ENCODE data around the gene UBE2Q2. TPM values are rescaled to one million over a fixed set of nuclear protein-coding genes. Genes with fewer than 3 reads are reported as not detected.

The UBE2Q2 gene
- polyA plus RNA-seq, 1 of the 3 experiments (the other 2 are of a cell fraction) = 14.5 TPM

GRCh38 chr15:75918135-75918534, 74.9 kb downstream of the UBE2Q2 start:
- Histone ChIP-seq H3K79me2 (ENCODE audit: insufficient read depth) (peaks cover 72% of the 10 kb centered on the region), H3K9me3 (no peaks in the 10 kb centered on the region), H3K4me2 (no peak overlapping the region), H2AFZ (ENCODE audit: low read depth) (no peak overlapping the region), H3K27ac (ENCODE audit: low read depth in 2 of 2, low read length in 1 of 2) (no peak overlapping the region), H4K20me1 (ENCODE audit: insufficient read depth) (peaks cover 20% of the 10 kb centered on the region), H3K9me2 (no peaks in the 10 kb centered on the region), H3K36me3 (replicated peaks in 1 of 2; ENCODE audit: control insufficient read depth in 1 of 2, insufficient read depth in 2 of 2, low read length in 1 of 2) (peaks cover 49 to 53% of the 10 kb centered on the region in 2 experiments), H3F3A (replicated peaks; ENCODE audit: insufficient read depth) (peaks cover 8% of the 10 kb centered on the region), H3K9ac (no peak overlapping the region), H3K27me3 (ENCODE audit: insufficient read depth) (no peaks in the 10 kb centered on the region), H3K4me3 (ENCODE audit: low read depth in 2 of 2, low read length in 1 of 2) (no peak overlapping the region), H3K4me1 (ENCODE audit: control insufficient read depth in 1 of 2, insufficient read depth in 2 of 2, low read depth in 1 of 2, low read length in 1 of 2) (peaks cover 5 to 9% of the 10 kb centered on the region in 2 experiments; a peak in 2 of 4 replicates)
- 95% methylated on average over 1 of the region's 1 CpG for WGBS (ENCODE audit: low lambda C conversion rate)
- ChIA-PET POLR2A (no interaction called here), CTCF (interaction anchor here (1.2 to 4.4 kb wide), 2 partner anchors 11 to 132 kb away, joined by 6 to 20 read pairs; no protein-coding TSS in a partner anchor)
- DNase-seq = no peak
- TF ChIP-seq EP300 (IDR thresholded peaks at IDR 0.05; ENCODE audit: borderline replicate concordance in 1 of 2, low read depth in 1 of 2, low read length in 1 of 2) (no peak), SMC3 (IDR thresholded peaks at IDR 0.05; ENCODE audit: low read depth, low read length) (no peak), FOXJ3 (CRISPR knock-in tag; IDR thresholded peaks at IDR 0.05) (no peak), ZBTB33 (IDR thresholded peaks at IDR 0.05; ENCODE audit: borderline replicate concordance, low read depth) (no peak), CTCF (IDR thresholded peaks at IDR 0.05) (no peak), TCF12 (IDR thresholded peaks at IDR 0.05) (no peak), CHD2 (IDR thresholded peaks at IDR 0.05; ENCODE audit: low read length, partially characterized antibody) (no peak)

GRCh38 chr15:75920079-75920478, 76.8 kb downstream of the UBE2Q2 start:
- Histone ChIP-seq H4K20me1 (ENCODE audit: insufficient read depth) (peaks cover 38% of the 10 kb centered on the region), H3K4me3 (ENCODE audit: low read depth in 2 of 2, low read length in 1 of 2) (no peak overlapping the region), H3K4me2 (no peak overlapping the region), H3K4me1 (ENCODE audit: control insufficient read depth in 1 of 2, insufficient read depth in 2 of 2, low read depth in 1 of 2, low read length in 1 of 2) (peaks cover 9% of the 10 kb centered on the region in 2 experiments; a peak in 2 of 4 replicates), H3K9me3 (no peaks in the 10 kb centered on the region), H3F3A (replicated peaks; ENCODE audit: insufficient read depth) (peaks cover 8% of the 10 kb centered on the region), H3K27me3 (ENCODE audit: insufficient read depth) (no peaks in the 10 kb centered on the region), H3K36me3 (replicated peaks in 1 of 2; ENCODE audit: control insufficient read depth in 1 of 2, insufficient read depth in 2 of 2, low read length in 1 of 2) (peaks cover 38 to 48% of the 10 kb centered on the region in 2 experiments), H3K9ac (no peak overlapping the region), H3K9me2 (no peaks in the 10 kb centered on the region), H3K79me2 (ENCODE audit: insufficient read depth) (peaks cover 73% of the 10 kb centered on the region), H3K27ac (ENCODE audit: low read depth in 2 of 2, low read length in 1 of 2) (no peak overlapping the region), H2AFZ (ENCODE audit: low read depth) (no peak overlapping the region)
- ChIA-PET POLR2A (no interaction called here), CTCF (interaction anchor here (0.7 to 4.4 kb wide), 3 partner anchors 9 to 596 kb away, joined by 3 to 20 read pairs (median 6); no protein-coding TSS in a partner anchor)
- 100% methylated on average over 1 of the region's 1 CpG for WGBS (ENCODE audit: low lambda C conversion rate)
- no peak for DNase-seq
- TF ChIP-seq REST (IDR thresholded peaks at IDR 0.05; ENCODE audit: low read depth, low read length) (no peak), GABPA (IDR thresholded peaks at IDR 0.05; ENCODE audit: low read depth) (no peak), TEAD4 (IDR thresholded peaks at IDR 0.05; ENCODE audit: borderline replicate concordance, insufficient read depth) (no peak), GATA2 (CRISPR knock-in tag; IDR thresholded peaks at IDR 0.05) (no peak), SIN3A (IDR thresholded peaks at IDR 0.05; ENCODE audit: borderline replicate concordance, low read depth, low read length) (no peak), FOSL2 (IDR thresholded peaks at IDR 0.05; ENCODE audit: borderline replicate concordance, low read depth) (no peak), MAX (IDR thresholded peaks at IDR 0.05; ENCODE audit: low read depth) (no peak), EP300 (IDR thresholded peaks at IDR 0.05; ENCODE audit: borderline replicate concordance in 1 of 2, low read depth in 1 of 2, low read length in 1 of 2) (no peak), JUND (IDR thresholded peaks at IDR 0.05) (no peak), RXRA (IDR thresholded peaks at IDR 0.05; ENCODE audit: borderline replicate concordance, low read depth) (no peak), PBX3 (IDR thresholded peaks at IDR 0.05) (no peak), IRF3 (IDR thresholded peaks at IDR 0.05; ENCODE audit: low read depth, low read length) (no peak)
